Forelimb muscle (tissue), 1 donor: ENCODE data around the gene MAP3K8. TPM values are rescaled to one million over a fixed set of nuclear protein-coding genes. Genes with fewer than 3 reads are reported as not detected.

Experiments used
- polyA plus RNA-seq: library from polyadenylated mRNA; unstranded; fragments of 120-200 nt; gene quantifications from one replicate; pipeline ENCODE4 v1.2.1, GENCODE V29; 2013; ENCODE audit not compliant: insufficient read length

The MAP3K8 gene
- polyA plus RNA-seq, 1 donor = 2.4 TPM

Other genes with a start within 250 kb of the MAP3K8 start
- 18.7 TPM for gene MTPAP, start 84.9 kb upstream of the MAP3K8 start, polyA plus RNA-seq
- gene LYZL2, start 195.6 kb downstream of the MAP3K8 start, polyA plus RNA-seq = not detected